ENCODE measurements around the gene KRTAP10-5. TPM values are rescaled to one million over a fixed set of nuclear protein-coding genes. Genes with fewer than 3 reads are reported as not detected.

Gene KRTAP10-5
- total and polyA plus RNA-seq, 10 donors: not detected

- peaks cover 0 to 40% (median 0%) of the 10 kb centered on the region in 7 donors for H3K27me3 ChIP-seq (replicated peaks in 1 of 7)
- 86 to 97% (median 87%) methylated on average over 8 to 23 of the region's 23 CpGs for WGBS, 5 donors
- intact Hi-C loops (cut with DNase I; ENCODE audit: low total_unique reads): no loop called here
These were observed 49.4 kb downstream of the KRTAP10-5 start for GRCh38 chr21:44530903-44531605.

GRCh38 chr21:44530221-44530902, 50.0 kb downstream of the KRTAP10-5 start:
- H3K27me3 ChIP-seq (replicated peaks in 1 of 7): peaks cover 0 to 40% (median 0%) of the 10 kb centered on the region in 7 donors
- no peak for TF ChIP-seq CTCF (IDR thresholded peaks at IDR 0.05 in 8 of 11, conservative IDR thresholded peaks at IDR 0.05 in 3 of 11)
- no peak for TF ChIP-seq POLR2A (IDR thresholded peaks at IDR 0.05)
- TF ChIP-seq POLR2AphosphoS5 (IDR thresholded peaks at IDR 0.05): no peak
- H3K36me3 ChIP-seq: no peaks in the 10 kb centered on the region
- no peaks in the 10 kb centered on the region for H3K4me1 ChIP-seq
- H3K4me3 ChIP-seq: no peak overlapping the region
- no peak for DNase-seq
- 75 to 87% (median 85%) methylated on average over 6 to 7 of the region's 7 CpGs for WGBS, 5 donors
- intact Hi-C loops (cut with DNase I; ENCODE audit: low total_unique reads): no loop called here
- no peaks in the 10 kb centered on the region for H3K9me3 ChIP-seq
- H3K27ac ChIP-seq: no peak overlapping the region

More at GRCh38 chr21:44530903-44531605, 49.4 kb downstream of the KRTAP10-5 start:
- Histone ChIP-seq H3K4me3 (no peak overlapping the region), H3K27ac (no peak overlapping the region), H3K36me3 (no peaks in the 10 kb centered on the region), H3K4me1 (no peaks in the 10 kb centered on the region), H3K9me3 (no peaks in the 10 kb centered on the region)
- DNase-seq: peak; percentile 64
- TF ChIP-seq POLR2AphosphoS5 (IDR thresholded peaks at IDR 0.05) (no peak), CTCF (IDR thresholded peaks at IDR 0.05 in 8 of 11, conservative IDR thresholded peaks at IDR 0.05 in 3 of 11) (no peak), POLR2A (IDR thresholded peaks at IDR 0.05) (no peak)

GRCh38 chr21:44529503-44530125, 50.8 kb downstream of the KRTAP10-5 start:
- H3K27ac ChIP-seq: no peak overlapping the region
- no peaks in the 10 kb centered on the region for H3K36me3 ChIP-seq
- WGBS, 5 donors: 80 to 84% (median 82%) methylated on average over 17 to 23 of the region's 23 CpGs
- peaks cover 0 to 40% (median 0%) of the 10 kb centered on the region in 7 donors for H3K27me3 ChIP-seq (replicated peaks in 1 of 7)
- DNase-seq: peak; percentile 66
- intact Hi-C loops (cut with DNase I; ENCODE audit: low total_unique reads): no loop called here
- H3K4me3 ChIP-seq: no peak overlapping the region
- TF ChIP-seq CTCF (IDR thresholded peaks at IDR 0.05 in 8 of 11, conservative IDR thresholded peaks at IDR 0.05 in 3 of 11) (no peak), POLR2AphosphoS5 (IDR thresholded peaks at IDR 0.05) (no peak), POLR2A (IDR thresholded peaks at IDR 0.05) (no peak)
- no peaks in the 10 kb centered on the region for H3K4me1 ChIP-seq
- H3K9me3 ChIP-seq: no peaks in the 10 kb centered on the region

Other genes with a start within 250 kb of the KRTAP10-5 start
- gene CFAP410, start 241.2 kb downstream of the KRTAP10-5 start, total RNA-seq: 10 to 100 TPM; 26.2 to 34.3 (median 32.3) TPM
- 10 to 100 TPM; 41.5 to 79.8 (median 70.9) TPM for gene CFAP410, start 241.2 kb downstream of the KRTAP10-5 start, polyA plus RNA-seq
- 10 to 100 TPM; 10.4 to 35.3 (median 22.0) TPM for gene TRPM2, start 227.0 kb downstream of the KRTAP10-5 start, total RNA-seq
- 10 to 100 TPM; 20.5 to 44.1 (median 28.4) TPM for gene TRPM2, start 227.0 kb downstream of the KRTAP10-5 start, polyA plus RNA-seq
- gene LRRC3, start 125.1 kb downstream of the KRTAP10-5 start, total RNA-seq: 1 to 10 TPM; 1.3 to 4.9 (median 3.4) TPM
- under 1 TPM; 0.24 to 0.86 (median 0.26) TPM for gene LRRC3, start 125.1 kb downstream of the KRTAP10-5 start, polyA plus RNA-seq
- not detected for gene KRTAP10-1, start 40.4 kb downstream of the KRTAP10-5 start, total RNA-seq
- not detected for gene KRTAP10-1, start 40.4 kb downstream of the KRTAP10-5 start, polyA plus RNA-seq
- gene KRTAP10-2, start 29.1 kb downstream of the KRTAP10-5 start, total RNA-seq: not detected
- not detected for gene KRTAP10-2, start 29.1 kb downstream of the KRTAP10-5 start, polyA plus RNA-seq
- not detected for gene KRTAP10-3, start 21.8 kb downstream of the KRTAP10-5 start, total RNA-seq
- gene KRTAP10-3, start 21.8 kb downstream of the KRTAP10-5 start, polyA plus RNA-seq: not detected
- gene KRTAP10-4, start 6.9 kb downstream of the KRTAP10-5 start, total RNA-seq: not detected
- not detected for gene KRTAP10-4, start 6.9 kb downstream of the KRTAP10-5 start, polyA plus RNA-seq
- not detected for gene KRTAP10-6, start 11.9 kb upstream of the KRTAP10-5 start, total RNA-seq
- gene KRTAP10-6, start 11.9 kb upstream of the KRTAP10-5 start, polyA plus RNA-seq: not detected
- gene KRTAP10-7, start 20.0 kb upstream of the KRTAP10-5 start, total RNA-seq: not detected
- gene KRTAP10-7, start 20.0 kb upstream of the KRTAP10-5 start, polyA plus RNA-seq: not detected
- not detected for gene KRTAP10-8, start 31.5 kb upstream of the KRTAP10-5 start, total RNA-seq
- gene KRTAP10-8, start 31.5 kb upstream of the KRTAP10-5 start, polyA plus RNA-seq: not detected
- not detected for gene KRTAP10-9, start 46.5 kb upstream of the KRTAP10-5 start, total RNA-seq
- not detected for gene KRTAP10-9, start 46.5 kb upstream of the KRTAP10-5 start, polyA plus RNA-seq
- not detected for gene KRTAP10-10, start 56.8 kb upstream of the KRTAP10-5 start, total RNA-seq
- not detected for gene KRTAP10-10, start 56.8 kb upstream of the KRTAP10-5 start, polyA plus RNA-seq
- gene KRTAP10-11, start 65.8 kb upstream of the KRTAP10-5 start, total RNA-seq: not detected
- not detected for gene KRTAP10-11, start 65.8 kb upstream of the KRTAP10-5 start, polyA plus RNA-seq
- not detected for gene KRTAP12-4, start 74.1 kb upstream of the KRTAP10-5 start, total RNA-seq
- not detected for gene KRTAP12-4, start 74.1 kb upstream of the KRTAP10-5 start, polyA plus RNA-seq
- gene KRTAP12-3, start 77.3 kb upstream of the KRTAP10-5 start, total RNA-seq: not detected
- not detected for gene KRTAP12-3, start 77.3 kb upstream of the KRTAP10-5 start, polyA plus RNA-seq
- gene KRTAP12-2, start 86.3 kb upstream of the KRTAP10-5 start, total RNA-seq: not detected
- not detected for gene KRTAP12-2, start 86.3 kb upstream of the KRTAP10-5 start, polyA plus RNA-seq
- gene KRTAP12-1, start 101.6 kb upstream of the KRTAP10-5 start, total RNA-seq: not detected
- gene KRTAP12-1, start 101.6 kb upstream of the KRTAP10-5 start, polyA plus RNA-seq: not detected
- not detected for gene KRTAP10-12, start 116.6 kb upstream of the KRTAP10-5 start, total RNA-seq
- gene KRTAP10-12, start 116.6 kb upstream of the KRTAP10-5 start, polyA plus RNA-seq: not detected
- under 1 TPM in 1 of 7 donors, not detected in 6; 0.22 TPM for gene TSPEAR, start 131.0 kb upstream of the KRTAP10-5 start, total RNA-seq
- under 1 TPM in 2 of 3 donors, not detected in 1; 0.02 to 0.03 TPM for gene TSPEAR, start 131.0 kb upstream of the KRTAP10-5 start, polyA plus RNA-seq
- gene UBE2G2, start 221.2 kb upstream of the KRTAP10-5 start, total RNA-seq: 100 to 1,000 TPM in 3 of 7 donors, 10 to 100 TPM in 4; 81.1 to 125 (median 93.8) TPM
- 10 to 100 TPM; 39.4 to 58.0 (median 46.9) TPM for gene UBE2G2, start 221.2 kb upstream of the KRTAP10-5 start, polyA plus RNA-seq
- 100 to 1,000 TPM in 1 of 7 donors, 10 to 100 TPM in 6; 62.2 to 101 (median 68.6) TPM for gene SUMO3, start 237.5 kb upstream of the KRTAP10-5 start, total RNA-seq
- gene SUMO3, start 237.5 kb upstream of the KRTAP10-5 start, polyA plus RNA-seq: 10 to 100 TPM; 38.2 to 90.7 (median 57.9) TPM